WTC11 (cell line): Measurements from ENCODE around the gene NHLRC3. TPM values are rescaled to one million over a fixed set of nuclear protein-coding genes. Genes with fewer than 3 reads are reported as not detected.

Experiments used
- ATAC-seq: fragments of 200-7000 bp; cut with Tn5 transposase; 2 replicates; pipeline ENCODE4 v1.10.0; 2021; ENCODE audit warnings: mild to moderate bottlenecking, moderate library complexity
- CTCF ChIA-PET: fragments of 300-600 bp; sonication (Branson Sonifier 250); formaldehyde crosslinking; loops from one replicate; lab custom pipeline; 2021; ENCODE audit warnings: antibody characterized with exemption; lab: Charles Lee
- POLR2A ChIA-PET: fragments of 350-600 bp; sonication (Branson Sonifier 250); formaldehyde crosslinking; loops from one replicate; lab custom pipeline; 2021; ENCODE audit warnings: antibody characterized with exemption; lab: Charles Lee
- DNase-seq: peaks from one replicate; pipeline ENCODE4 v3.0.0; 2021; ENCODE audit warnings: low spot score
- H3K27ac Mint-ChIP-seq: 2 replicates; pipeline ENCODE4 v1.8.0; 2021; ENCODE audit warnings: mixed read lengths
- H3K27me3 Mint-ChIP-seq: 2 replicates; pipeline ENCODE4 v1.8.0; 2021; ENCODE audit warnings: low read depth, mild to moderate bottlenecking, moderate library complexity, mixed read lengths
- H3K36me3 Mint-ChIP-seq: 2 replicates; pipeline ENCODE4 v1.8.0; 2021; ENCODE audit warnings: mixed read lengths
- H3K4me1 Mint-ChIP-seq: 2 replicates; pipeline ENCODE4 v1.8.0; 2022; ENCODE audit warnings: mixed read lengths
- H3K4me3 Mint-ChIP-seq: 2 replicates; pipeline ENCODE4 v1.8.0; 2021; ENCODE audit warnings: mild to moderate bottlenecking, moderate library complexity, mixed read lengths
- H3K9me3 Mint-ChIP-seq: 2 replicates; pipeline ENCODE4 v1.8.0; 2021; ENCODE audit warnings: mixed read lengths
- AR ChIP-seq: fragments of 250-450 bp; sonication (Bioruptor Pico); IDR thresholded peaks from 2 replicates; pipeline ENCODE4 v1.9.0; 2021; ENCODE audit warnings: mild to moderate bottlenecking
- ATF1 ChIP-seq: sonication (generic); formaldehyde crosslinking; IDR thresholded peaks from 2 replicates; pipeline ENCODE4 v1.8.1; 2023; ENCODE audit warnings: mild to moderate bottlenecking, moderate library complexity, missing genetic modification reagents
- CBFB ChIP-seq: sonication (generic); formaldehyde crosslinking; IDR thresholded peaks from 2 replicates; pipeline ENCODE4 v1.8.1; 2022; ENCODE audit warnings: mild to moderate bottlenecking, low read depth, missing genetic modification reagents
- CREB1 ChIP-seq: sonication (generic); formaldehyde crosslinking; IDR thresholded peaks from 2 replicates; pipeline ENCODE4 v1.8.0; 2023; ENCODE audit warnings: mild to moderate bottlenecking, missing genetic modification reagents
- ESRRA ChIP-seq: sonication (generic); formaldehyde crosslinking; IDR thresholded peaks from 2 replicates; pipeline ENCODE4 v1.8.1; 2022; ENCODE audit warnings: mild to moderate bottlenecking, missing genetic modification reagents, borderline replicate concordance
- FOXP1 ChIP-seq: sonication (generic); formaldehyde crosslinking; IDR thresholded peaks from 2 replicates; pipeline ENCODE4 v1.8.0; 2022; ENCODE audit warnings: missing genetic modification reagents, mild to moderate bottlenecking, moderate library complexity, borderline replicate concordance
- GABPB1 ChIP-seq: sonication (generic); formaldehyde crosslinking; IDR thresholded peaks from 2 replicates; pipeline ENCODE4 v1.8.1; 2023; ENCODE audit warnings: mild to moderate bottlenecking, missing genetic modification reagents
- JAZF1 ChIP-seq: fragments of 250-450 bp; sonication (Bioruptor Pico); IDR thresholded peaks from 2 replicates; pipeline ENCODE4 v1.9.0; 2021; ENCODE audit warnings: moderate library complexity, mild to moderate bottlenecking, inconsistent platforms
- MAX ChIP-seq: sonication (generic); formaldehyde crosslinking; IDR thresholded peaks from 2 replicates; pipeline ENCODE4 v1.8.0; 2022; ENCODE audit warnings: mild to moderate bottlenecking, missing genetic modification reagents
- MYBL2 ChIP-seq: sonication (generic); formaldehyde crosslinking; IDR thresholded peaks from 2 replicates; pipeline ENCODE4 v1.8.1; 2023; ENCODE audit warnings: mild to moderate bottlenecking, moderate library complexity, missing genetic modification reagents
- SMAD4 ChIP-seq: sonication (generic); formaldehyde crosslinking; IDR thresholded peaks from 2 replicates; pipeline ENCODE4 v1.8.0; 2022; ENCODE audit warnings: mild to moderate bottlenecking, missing genetic modification reagents
- SP1 ChIP-seq: sonication (generic); formaldehyde crosslinking; conservative IDR thresholded peaks from 2 replicates; pipeline ENCODE4 v1.8.1; 2022; ENCODE audit warnings: missing genetic modification reagents
- STAT6 ChIP-seq: sonication (generic); formaldehyde crosslinking; conservative IDR thresholded peaks from 2 replicates; pipeline ENCODE4 v1.8.1; 2023; ENCODE audit warnings: mild to moderate bottlenecking, low read depth, missing genetic modification reagents, moderate library complexity
- TCF7 ChIP-seq: sonication (generic); formaldehyde crosslinking; IDR thresholded peaks from 2 replicates; pipeline ENCODE4 v1.8.0; 2022; ENCODE audit warnings: mild to moderate bottlenecking, low read depth, missing genetic modification reagents, moderate library complexity
- USF1 ChIP-seq: sonication (generic); formaldehyde crosslinking; IDR thresholded peaks from 2 replicates; pipeline ENCODE4 v1.8.0; 2022; ENCODE audit warnings: mild to moderate bottlenecking, missing genetic modification reagents
- ZNF232 ChIP-seq: sonication (generic); formaldehyde crosslinking; IDR thresholded peaks from 2 replicates; pipeline ENCODE4 v1.8.0; 2022; ENCODE audit warnings: mild to moderate bottlenecking, missing genetic modification reagents
- total RNA-seq: library from RNA; stranded (reverse); gene quantifications from 3 replicates; pipeline ENCODE4 v1.2.3, GENCODE V29; 2021
- TF ChIP-seq, protein P1 (sequence below): sonication (generic); formaldehyde crosslinking; IDR thresholded peaks from 2 replicates; pipeline ENCODE4 v1.8.1; 2022; ENCODE audit warnings: low read depth, mild to moderate bottlenecking, moderate library complexity, missing genetic modification reagents, borderline replicate concordance
- TF ChIP-seq, protein P2 (sequence below): sonication (generic); formaldehyde crosslinking; IDR thresholded peaks from 2 replicates; pipeline ENCODE4 v1.8.0; 2023; ENCODE audit warnings: mild to moderate bottlenecking, missing genetic modification reagents

NHLRC3 gene
- total RNA-seq, 1 experiment from 2014 or later, result 18.8 TPM

- ChIA-PET CTCF (interaction anchor here (0.9 to 1.3 kb wide), 9 partner anchors 12 to 603 kb away, joined by 3 to 10 read pairs (median 3); partner anchors contain the start of genes NHLRC3 and PROSER1), POLR2A (no interaction called here)
- H3K36me3 Mint-ChIP-seq, result peaks cover 78% of the 10 kb centered on the region
- H3K27ac Mint-ChIP-seq, result peak overlapping the region; percentile 9; the same call in 1 of the 2 replicates
- peaks cover 5% of the 10 kb centered on the region for H3K4me1 Mint-ChIP-seq
- ATAC-seq, result peak; percentile 99
- H3K4me3 Mint-ChIP-seq, result no peak overlapping the region
- DNase-seq, result peak; percentile 71
- no peaks in the 10 kb centered on the region for H3K27me3 Mint-ChIP-seq
- H3K9me3 Mint-ChIP-seq, result no peaks in the 10 kb centered on the region
- TF ChIP-seq AR (CRISPR knock-in tag), result no peak
- no peak for TF ChIP-seq USF1 (CRISPR knock-in tag)
- no peak for TF ChIP-seq FOXP1
- no peak for TF ChIP-seq JAZF1 (CRISPR knock-in tag)
- TF ChIP-seq SMAD4 (CRISPR knock-in tag), result no peak
- TF ChIP-seq, protein P1, sequence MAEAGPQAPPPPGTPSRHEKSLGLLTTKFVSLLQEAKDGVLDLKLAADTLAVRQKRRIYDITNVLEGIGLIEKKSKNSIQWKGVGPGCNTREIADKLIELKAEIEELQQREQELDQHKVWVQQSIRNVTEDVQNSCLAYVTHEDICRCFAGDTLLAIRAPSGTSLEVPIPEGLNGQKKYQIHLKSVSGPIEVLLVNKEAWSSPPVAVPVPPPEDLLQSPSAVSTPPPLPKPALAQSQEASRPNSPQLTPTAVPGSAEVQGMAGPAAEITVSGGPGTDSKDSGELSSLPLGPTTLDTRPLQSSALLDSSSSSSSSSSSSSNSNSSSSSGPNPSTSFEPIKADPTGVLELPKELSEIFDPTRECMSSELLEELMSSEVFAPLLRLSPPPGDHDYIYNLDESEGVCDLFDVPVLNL (CRISPR knock-in tag), result no peak
- no peak for TF ChIP-seq CBFB (CRISPR knock-in tag)
- no peak for TF ChIP-seq MYBL2
- no peak for TF ChIP-seq ATF1
- no peak for TF ChIP-seq TCF7 (CRISPR knock-in tag)
These were observed 25.6 kb upstream of the NHLRC3 start for GRCh38 chr13:39012608-39013007.

GRCh38 chr13:39013462-39013861 lies 24.8 kb upstream of the NHLRC3 start:
- CTCF ChIA-PET, result interaction anchor here (0.9 to 1.3 kb wide), 5 partner anchors 22 to 38 kb away, joined by 3 to 6 read pairs (median 3); partner anchors contain the start of genes NHLRC3 and PROSER1
- no peaks in the 10 kb centered on the region for H3K27me3 Mint-ChIP-seq
- no peak for TF ChIP-seq GABPB1 (CRISPR knock-in tag)
- TF ChIP-seq TCF7 (CRISPR knock-in tag), result no peak
- TF ChIP-seq STAT6, result no peak
- no peak for TF ChIP-seq MAX (CRISPR knock-in tag)
- TF ChIP-seq CREB1 (CRISPR knock-in tag), result no peak
- H3K4me3 Mint-ChIP-seq, result no peak overlapping the region
- no peak for DNase-seq
- no peaks in the 10 kb centered on the region for H3K4me1 Mint-ChIP-seq
- ATAC-seq, result no peak
- peak overlapping the region; percentile 4; the same call in 1 of the 2 replicates for H3K27ac Mint-ChIP-seq
- POLR2A ChIA-PET, result no interaction called here
- H3K36me3 Mint-ChIP-seq, result peaks cover 70% of the 10 kb centered on the region
- no peaks in the 10 kb centered on the region for H3K9me3 Mint-ChIP-seq

- ChIA-PET POLR2A (no interaction called here), CTCF (no interaction called here)
- TF ChIP-seq, protein P2, sequence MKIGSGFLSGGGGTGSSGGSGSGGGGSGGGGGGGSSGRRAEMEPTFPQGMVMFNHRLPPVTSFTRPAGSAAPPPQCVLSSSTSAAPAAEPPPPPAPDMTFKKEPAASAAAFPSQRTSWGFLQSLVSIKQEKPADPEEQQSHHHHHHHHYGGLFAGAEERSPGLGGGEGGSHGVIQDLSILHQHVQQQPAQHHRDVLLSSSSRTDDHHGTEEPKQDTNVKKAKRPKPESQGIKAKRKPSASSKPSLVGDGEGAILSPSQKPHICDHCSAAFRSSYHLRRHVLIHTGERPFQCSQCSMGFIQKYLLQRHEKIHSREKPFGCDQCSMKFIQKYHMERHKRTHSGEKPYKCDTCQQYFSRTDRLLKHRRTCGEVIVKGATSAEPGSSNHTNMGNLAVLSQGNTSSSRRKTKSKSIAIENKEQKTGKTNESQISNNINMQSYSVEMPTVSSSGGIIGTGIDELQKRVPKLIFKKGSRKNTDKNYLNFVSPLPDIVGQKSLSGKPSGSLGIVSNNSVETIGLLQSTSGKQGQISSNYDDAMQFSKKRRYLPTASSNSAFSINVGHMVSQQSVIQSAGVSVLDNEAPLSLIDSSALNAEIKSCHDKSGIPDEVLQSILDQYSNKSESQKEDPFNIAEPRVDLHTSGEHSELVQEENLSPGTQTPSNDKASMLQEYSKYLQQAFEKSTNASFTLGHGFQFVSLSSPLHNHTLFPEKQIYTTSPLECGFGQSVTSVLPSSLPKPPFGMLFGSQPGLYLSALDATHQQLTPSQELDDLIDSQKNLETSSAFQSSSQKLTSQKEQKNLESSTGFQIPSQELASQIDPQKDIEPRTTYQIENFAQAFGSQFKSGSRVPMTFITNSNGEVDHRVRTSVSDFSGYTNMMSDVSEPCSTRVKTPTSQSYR (CRISPR knock-in tag), result no peak
- TF ChIP-seq GABPB1 (CRISPR knock-in tag), result no peak
- TF ChIP-seq SP1 (CRISPR knock-in tag), result no peak
- TF ChIP-seq ZNF232 (CRISPR knock-in tag), result no peak
- no peak for TF ChIP-seq ESRRA
- no peaks in the 10 kb centered on the region for H3K27me3 Mint-ChIP-seq
- no peak overlapping the region for H3K27ac Mint-ChIP-seq
- no peak for ATAC-seq
- H3K4me1 Mint-ChIP-seq, result peaks cover 1% of the 10 kb centered on the region
- DNase-seq, result no peak
- no peaks in the 10 kb centered on the region for H3K9me3 Mint-ChIP-seq
- peaks cover 61% of the 10 kb centered on the region for H3K36me3 Mint-ChIP-seq
- no peak overlapping the region for H3K4me3 Mint-ChIP-seq
These were observed 22.2 kb upstream of the NHLRC3 start for GRCh38 chr13:39016087-39016486.
